OCI-LY1 (cell line): ENCODE results near the gene KRT32.

Experiments
- H2AFZ ChIP-seq: fragments of 200-600 bp; sonication (generic), shearing (Covaris generic); 2 replicates; pipeline ENCODE4 v1.6.0; 2014; ENCODE audit warnings: antibody characterized with exemption, mild to moderate bottlenecking, low read length
- H3F3A ChIP-seq: fragments of 200-600 bp; sonication (generic), shearing (Covaris generic); 2 replicates; pipeline ENCODE4 v1.6.0; 2014; ENCODE audit warnings: mild to moderate bottlenecking, antibody characterized with exemption, low read length, moderate library complexity; ENCODE audit not compliant: insufficient read depth
- H3K27ac ChIP-seq: fragments of 200-600 bp; sonication (generic); 2 replicates; pipeline ENCODE4 v1.5.1; 2014; ENCODE audit warnings: low read length, mixed run types, mild to moderate bottlenecking, low read depth; ENCODE audit not compliant: poor library complexity, severe bottlenecking
- H3K27me3 ChIP-seq: fragments of 200-600 bp; sonication (generic); 2 replicates; pipeline ENCODE4 v1.6.0; 2014; ENCODE audit warnings: antibody characterized with exemption, mild to moderate bottlenecking, low read length, moderate library complexity; ENCODE audit not compliant: insufficient read depth
- H3K36me3 ChIP-seq: fragments of 200-600 bp; sonication (generic); 2 replicates; pipeline ENCODE4 v1.6.1; 2014; ENCODE audit warnings: mild to moderate bottlenecking, antibody characterized with exemption, low read length, moderate library complexity, mixed read lengths; ENCODE audit not compliant: insufficient read depth
- H3K4me1 ChIP-seq: fragments of 200-600 bp; sonication (generic); 2 replicates; pipeline ENCODE4 v1.5.1; 2014; ENCODE audit warnings: mild to moderate bottlenecking, low read length, moderate library complexity; ENCODE audit not compliant: insufficient read depth, severe bottlenecking
- H3K4me2 ChIP-seq: fragments of 200-600 bp; sonication (generic), shearing (Covaris generic); 2 replicates; pipeline ENCODE4 v1.6.1; 2014; ENCODE audit warnings: low read length
- H3K4me3 ChIP-seq: fragments of 200-600 bp; sonication (generic); 2 replicates; pipeline ENCODE4 v1.5.1; 2014; ENCODE audit warnings: low read length, low read depth, mild to moderate bottlenecking, mixed read lengths; ENCODE audit not compliant: poor library complexity, severe bottlenecking
- H3K79me2 ChIP-seq: fragments of 200-600 bp; shearing (Covaris generic); 2 replicates; pipeline ENCODE4 v1.6.1; 2016; ENCODE audit warnings: mixed run types, low read length, mixed read lengths; ENCODE audit not compliant: insufficient read depth
- H3K9ac ChIP-seq: fragments of 200-600 bp; sonication (generic), shearing (Covaris generic); 2 replicates; pipeline ENCODE4 v1.6.1; 2014; ENCODE audit warnings: mild to moderate bottlenecking, low read length, mixed read lengths
- H3K9me2 ChIP-seq: fragments of 200-600 bp; sonication (generic), shearing (Covaris generic); 2 replicates; pipeline ENCODE4 v1.6.1; 2014; ENCODE audit warnings: low read depth, mild to moderate bottlenecking, low read length, mixed read lengths
- H3K9me3 ChIP-seq: fragments of 200-600 bp; shearing (Covaris generic); 2 replicates; pipeline ENCODE4 v1.6.1; 2014; ENCODE audit warnings: low read length, mixed read lengths
- H4K20me1 ChIP-seq: fragments of 200-600 bp; sonication (generic), shearing (Covaris generic); 2 replicates; pipeline ENCODE4 v1.6.0; 2016; ENCODE audit warnings: mild to moderate bottlenecking, low read length; ENCODE audit not compliant: insufficient read depth
- CTCF ChIP-seq: fragments of 200-600 bp; sonication (generic), shearing (Covaris generic); IDR thresholded peaks from 2 replicates; pipeline ENCODE4 v1.5.1; 2017; ENCODE audit warnings: mild to moderate bottlenecking, antibody characterized with exemption, low read length, moderate library complexity, mixed read lengths
- EZH2 ChIP-seq: fragments of 200-600 bp; sonication (generic), shearing (Covaris generic); IDR thresholded peaks from 2 replicates; pipeline ENCODE4 v1.8.0; 2017; ENCODE audit warnings: borderline replicate concordance, mixed run types, mild to moderate bottlenecking, antibody characterized with exemption, low read length, moderate library complexity, mixed read lengths

KRT32 gene

GRCh38 chr17:41511116-41511515, 43.9 kb upstream of the KRT32 start:
- no peak overlapping the region for H3K9ac ChIP-seq
- no peaks in the 10 kb centered on the region for H3K4me1 ChIP-seq
- TF ChIP-seq CTCF (no peak), EZH2 (no peak)

GRCh38 chr17:41510251-41511065, 43.3 kb upstream of the KRT32 start:
- H2AFZ ChIP-seq: no peak overlapping the region
- H3K9me2 ChIP-seq: no peaks in the 10 kb centered on the region
- no peaks in the 10 kb centered on the region for H3K36me3 ChIP-seq
- H3K79me2 ChIP-seq: no peaks in the 10 kb centered on the region
- no peaks in the 10 kb centered on the region for H3K9me3 ChIP-seq
- no peak overlapping the region for H3K9ac ChIP-seq
- H3K4me3 ChIP-seq: no peak overlapping the region
- no peaks in the 10 kb centered on the region for H3K27me3 ChIP-seq
- no peaks in the 10 kb centered on the region for H3F3A ChIP-seq
- H3K4me2 ChIP-seq: no peak overlapping the region
- no peak overlapping the region for H3K27ac ChIP-seq
- H4K20me1 ChIP-seq: no peaks in the 10 kb centered on the region
- no peak for TF ChIP-seq CTCF
- no peak for TF ChIP-seq EZH2
- no peaks in the 10 kb centered on the region for H3K4me1 ChIP-seq

More at GRCh38 chr17:41511116-41511515, 43.9 kb upstream of the KRT32 start:
- no peaks in the 10 kb centered on the region for H3K36me3 ChIP-seq
- no peak overlapping the region for H3K4me3 ChIP-seq
- H3F3A ChIP-seq: no peaks in the 10 kb centered on the region
- no peaks in the 10 kb centered on the region for H4K20me1 ChIP-seq
- H3K4me2 ChIP-seq: no peak overlapping the region
- no peaks in the 10 kb centered on the region for H3K79me2 ChIP-seq
- no peaks in the 10 kb centered on the region for H3K27me3 ChIP-seq
- H2AFZ ChIP-seq: no peak overlapping the region
- H3K27ac ChIP-seq: no peak overlapping the region
- no peaks in the 10 kb centered on the region for H3K9me2 ChIP-seq
- no peaks in the 10 kb centered on the region for H3K9me3 ChIP-seq

- H3K27me3 ChIP-seq: no peaks in the 10 kb centered on the region
- no peaks in the 10 kb centered on the region for H4K20me1 ChIP-seq
- no peak overlapping the region for H2AFZ ChIP-seq
- no peak overlapping the region for H3K4me3 ChIP-seq
- H3K4me2 ChIP-seq: no peak overlapping the region
- no peaks in the 10 kb centered on the region for H3K9me2 ChIP-seq
- H3K27ac ChIP-seq: no peak overlapping the region
- H3K79me2 ChIP-seq: no peaks in the 10 kb centered on the region
- H3K36me3 ChIP-seq: no peaks in the 10 kb centered on the region
- no peaks in the 10 kb centered on the region for H3K4me1 ChIP-seq
- TF ChIP-seq EZH2: no peak
- H3F3A ChIP-seq: no peaks in the 10 kb centered on the region
- H3K9me3 ChIP-seq: no peaks in the 10 kb centered on the region
- H3K9ac ChIP-seq: no peak overlapping the region
Measured at GRCh38 chr17:41507315-41507880, 40.2 kb upstream of the KRT32 start.
